ENCODE data around the gene MICAL1. TPM values are rescaled to one million over a fixed set of nuclear protein-coding genes. Genes with fewer than 3 reads are reported as not detected.

Gene MICAL1
- total and polyA plus RNA-seq, 4 donors, result 29.9 to 67.7 (median 57.4) TPM

GRCh38 chr6:109456111-109456583, 575 bp upstream of the MICAL1 start:
- no peak for TF ChIP-seq CTCF (IDR thresholded peaks at IDR 0.05; ENCODE audit: control extremely low read depth, extremely low read depth)
- peaks cover 0 to 15% (median 8%) of the 10 kb centered on the region in 4 donors for H3K36me3 ChIP-seq (ENCODE audit: control insufficient read depth in 4 of 4, insufficient read depth in 4 of 4, low read length in 4 of 4)
- WGBS, 2 donors, result 13 to 19% methylated on average over 31 to 38 of the region's 38 CpGs
- ATAC-seq (ENCODE audit: insufficient read depth, low FRiP score), result peak; percentile 15
- peak overlapping the region; percentile 30 to 86 for H3K27ac ChIP-seq (ENCODE audit: low read depth in 1 of 2, low read length in 1 of 2)
- no peaks in the 10 kb centered on the region for H3K9me3 ChIP-seq (ENCODE audit: control insufficient read depth in 4 of 4, insufficient read depth in 3 of 4, low read length in 3 of 4)
- peak overlapping the region; percentile 70 for H3K4me3 ChIP-seq
- no peaks in the 10 kb centered on the region for H3K27me3 ChIP-seq (ENCODE audit: control insufficient read depth in 3 of 3, insufficient read depth in 3 of 3, low read length in 2 of 3)
- DNase-seq, result peak in 1 of 3 donors; percentile 40
- peak overlapping the region; percentile 26 to 48 for H3K9ac ChIP-seq (ENCODE audit: insufficient read depth in 1 of 2, low read length in 2 of 2)
- H3K4me1 ChIP-seq (ENCODE audit: control insufficient read depth in 5 of 5, insufficient read depth in 5 of 5, low read length in 5 of 5), result peaks cover 6 to 42% (median 24%) of the 10 kb centered on the region in 5 donors

GRCh38 chr6:109454496-109455436, 806 bp downstream of the MICAL1 start:
- H3K4me1 ChIP-seq (ENCODE audit: control insufficient read depth in 5 of 5, insufficient read depth in 5 of 5, low read length in 5 of 5), result peaks cover 6 to 33% (median 15%) of the 10 kb centered on the region in 5 donors
- H3K9me3 ChIP-seq (ENCODE audit: control insufficient read depth in 4 of 4, insufficient read depth in 3 of 4, low read length in 3 of 4), result no peaks in the 10 kb centered on the region
- ATAC-seq (ENCODE audit: insufficient read depth, low FRiP score) (peak; percentile 5), DNase-seq (peak; percentile 40 to 60 (median 53))
- peaks cover 0 to 15% (median 10%) of the 10 kb centered on the region in 4 donors for H3K36me3 ChIP-seq (ENCODE audit: control insufficient read depth in 4 of 4, insufficient read depth in 4 of 4, low read length in 4 of 4)
- H3K27me3 ChIP-seq (ENCODE audit: control insufficient read depth in 3 of 3, insufficient read depth in 3 of 3, low read length in 2 of 3), result no peaks in the 10 kb centered on the region
- H3K27ac ChIP-seq (ENCODE audit: low read depth in 1 of 2, low read length in 1 of 2), result peak overlapping the region in 1 of 2 donors; percentile 78
- 5 to 10% methylated on average over 46 to 48 of the region's 48 CpGs for WGBS, 2 donors
- peak overlapping the region; percentile 32 to 57 for H3K9ac ChIP-seq (ENCODE audit: insufficient read depth in 1 of 2, low read length in 2 of 2)
- H3K4me3 ChIP-seq, result peak overlapping the region; percentile 70
- no peak for TF ChIP-seq CTCF (IDR thresholded peaks at IDR 0.05; ENCODE audit: control extremely low read depth, extremely low read depth)

- ATAC-seq (ENCODE audit: insufficient read depth, low FRiP score) (no peak), DNase-seq (peak in 2 of 3 donors; percentile 53 to 60)
- Histone ChIP-seq H3K9ac (ENCODE audit: insufficient read depth in 1 of 2, low read length in 2 of 2) (no peak overlapping the region), H3K36me3 (ENCODE audit: control insufficient read depth in 4 of 4, insufficient read depth in 4 of 4, low read length in 4 of 4) (peaks cover 0 to 17% (median 11%) of the 10 kb centered on the region in 4 donors), H3K9me3 (ENCODE audit: control insufficient read depth in 4 of 4, insufficient read depth in 3 of 4, low read length in 3 of 4) (no peaks in the 10 kb centered on the region), H3K27ac (ENCODE audit: low read depth in 1 of 2, low read length in 1 of 2) (peak overlapping the region in 1 of 2 donors; percentile 59), H3K4me1 (ENCODE audit: control insufficient read depth in 5 of 5, insufficient read depth in 5 of 5, low read length in 5 of 5) (peaks cover 6 to 33% (median 10%) of the 10 kb centered on the region in 5 donors), H3K27me3 (ENCODE audit: control insufficient read depth in 3 of 3, insufficient read depth in 3 of 3, low read length in 2 of 3) (no peaks in the 10 kb centered on the region), H3K4me3 (no peak overlapping the region)
- TF ChIP-seq CTCF (IDR thresholded peaks at IDR 0.05; ENCODE audit: control extremely low read depth, extremely low read depth), result no peak
- 82 to 90% methylated on average over 27 of the region's 27 CpGs for WGBS, 2 donors
These were observed 1.7 kb downstream of the MICAL1 start for GRCh38 chr6:109453594-109454495.
